ENCODE measurements around the gene GHRHR.

DNA sequence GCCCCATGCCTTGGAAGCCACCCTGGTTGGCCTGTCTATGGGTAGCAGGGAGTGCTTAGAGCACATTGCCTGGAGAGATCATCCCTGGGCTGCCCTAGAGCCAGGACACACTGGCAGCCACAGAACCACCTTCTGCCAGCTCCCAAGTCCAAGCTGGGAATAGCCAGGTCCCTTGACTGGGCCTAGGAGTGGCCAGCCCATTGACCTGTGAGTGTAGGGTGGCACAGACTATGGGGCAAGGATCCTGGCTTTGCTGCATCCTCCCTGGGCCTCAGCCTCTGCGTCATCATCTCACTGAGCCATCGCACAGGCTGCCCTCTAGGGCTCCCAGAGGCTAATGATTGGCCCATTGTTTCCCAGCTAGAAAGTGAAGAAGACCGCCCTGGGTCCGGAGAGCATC, 45.1 kb upstream of the GHRHR start:
- TF ChIP-seq CTCF (IDR thresholded peaks at IDR 0.05; ENCODE audit: borderline replicate concordance, extremely low read depth, low read length, poor library complexity, severe bottlenecking) (no peak), EZH2 (IDR thresholded peaks at IDR 0.05; ENCODE audit: borderline replicate concordance, low read depth, low read length, severe bottlenecking) (no peak)
